Bronchial smooth muscle cell (primary cell): ENCODE measurements around the gene UBL3. TPM values are rescaled to one million over a fixed set of nuclear protein-coding genes. Genes with fewer than 3 reads are reported as not detected.

ENCODE experiments used
- total RNA-seq: library from RNA; depleted of rRNA; stranded (reverse); fragments of >200 nt; gene quantifications from 2 replicates; pipeline ENCODE4 v1.2.1, GENCODE V29; 2014

The UBL3 gene
- 10.0 and 11.8 TPM in 2 replicates for total RNA-seq

GRCh38 chr13:29850213-29850898 lies at the start of gene UBL3:
Gene UBL3, minus strand, starts transcription at chr13:29850617. Its CDS starts 1,079 bp downstream, at chr13:29849538.

